GM18502 (cell line): ENCODE measurements around the gene GXYLT1.
"Not testable (repeated sequence)": the region's sequence is repeated elsewhere in the genome, so short reads cannot be mapped to it uniquely, and the experiment has no call there.

Experiments used
- ATAC-seq: cut with Tn5 transposase; IDR thresholded peaks from one replicate; pipeline ENCODE4 v1.9.1; 2021; ENCODE audit warnings: mild to moderate bottlenecking; ENCODE audit not compliant: unreplicated experiment, poor library complexity

The GXYLT1 gene

GRCh38 chr12:42144408-42145196 lies at the start of gene GXYLT1:
Gene GXYLT1, minus strand, starts transcription at chr12:42144874. Its CDS starts 228 bp downstream, at chr12:42144646.
- peak; percentile 95 for ATAC-seq

GRCh38 chr12:42192686-42193085 lies 48.0 kb upstream of the GXYLT1 start:
- ATAC-seq: no peak

GRCh38 chr12:42192258-42192657 lies 47.6 kb upstream of the GXYLT1 start:
- no peak for ATAC-seq

GRCh38 chr12:42190376-42190775 lies 45.7 kb upstream of the GXYLT1 start:
- ATAC-seq: no peak

- not testable (repeated sequence) for ATAC-seq
Observed at GRCh38 chr12:42188275-42188674, 43.6 kb upstream of the GXYLT1 start.

GRCh38 chr12:42187799-42188198 lies 43.1 kb upstream of the GXYLT1 start:
- ATAC-seq: no peak

- no peak for ATAC-seq
Observed at GRCh38 chr12:42186793-42187192, 42.1 kb upstream of the GXYLT1 start.

- ATAC-seq: no peak
Observed at GRCh38 chr12:42182394-42182793, 37.7 kb upstream of the GXYLT1 start.

- ATAC-seq: no peak
Observed at GRCh38 chr12:42180990-42181596, 36.4 kb upstream of the GXYLT1 start.

GRCh38 chr12:42178101-42178500 lies 33.4 kb upstream of the GXYLT1 start:
- no peak for ATAC-seq

- no peak for ATAC-seq
Observed at GRCh38 chr12:42174978-42175377, 30.3 kb upstream of the GXYLT1 start.

- ATAC-seq: no peak
Observed at GRCh38 chr12:42173961-42174521, 29.4 kb upstream of the GXYLT1 start.

- no peak for ATAC-seq
Observed at GRCh38 chr12:42172441-42173210, 28.0 kb upstream of the GXYLT1 start.

GRCh38 chr12:42167711-42168110 lies 23.0 kb upstream of the GXYLT1 start:
- ATAC-seq: no peak

GRCh38 chr12:42166501-42166900 lies 21.8 kb upstream of the GXYLT1 start:
- ATAC-seq: no peak

- no peak for ATAC-seq
Observed at GRCh38 chr12:42163913-42164312, 19.2 kb upstream of the GXYLT1 start.

- ATAC-seq: no peak
Observed at GRCh38 chr12:42162965-42163364, 18.3 kb upstream of the GXYLT1 start.

- no peak for ATAC-seq
Observed at GRCh38 chr12:42162193-42162592, 17.5 kb upstream of the GXYLT1 start.

- ATAC-seq: no peak
Observed at GRCh38 chr12:42161529-42161928, 16.9 kb upstream of the GXYLT1 start.

GRCh38 chr12:42156232-42156631 lies 11.6 kb upstream of the GXYLT1 start:
- ATAC-seq: no peak
